Measurements from ENCODE around the gene KANSL1. TPM values are rescaled to one million over a fixed set of nuclear protein-coding genes. Genes with fewer than 3 reads are reported as not detected.

The KANSL1 gene
- total and polyA plus RNA-seq, 2 donors (not counting 1 experiment from before 2014, with no cell fraction given) = 8.4 to 78.6 TPM

DNA sequence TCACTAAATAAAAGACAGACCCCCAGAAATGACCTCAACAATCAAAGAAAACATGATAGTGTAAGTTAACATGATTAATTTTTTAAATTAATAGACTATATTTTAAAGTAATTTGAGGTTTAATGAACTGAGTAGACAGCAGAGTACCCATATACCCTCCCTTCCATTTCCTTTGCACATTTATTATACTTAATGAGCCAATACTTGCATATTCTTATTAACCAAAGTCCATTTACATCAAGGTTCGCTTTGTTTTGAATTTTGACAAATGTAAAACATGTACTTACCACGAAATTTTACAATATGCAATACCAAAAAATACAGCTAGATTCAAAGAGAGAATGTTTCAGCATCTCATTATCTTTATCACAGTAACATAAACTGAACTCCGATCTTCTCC, 72.7 kb downstream of the KANSL1 start:
- TF ChIP-seq, protein P1, sequence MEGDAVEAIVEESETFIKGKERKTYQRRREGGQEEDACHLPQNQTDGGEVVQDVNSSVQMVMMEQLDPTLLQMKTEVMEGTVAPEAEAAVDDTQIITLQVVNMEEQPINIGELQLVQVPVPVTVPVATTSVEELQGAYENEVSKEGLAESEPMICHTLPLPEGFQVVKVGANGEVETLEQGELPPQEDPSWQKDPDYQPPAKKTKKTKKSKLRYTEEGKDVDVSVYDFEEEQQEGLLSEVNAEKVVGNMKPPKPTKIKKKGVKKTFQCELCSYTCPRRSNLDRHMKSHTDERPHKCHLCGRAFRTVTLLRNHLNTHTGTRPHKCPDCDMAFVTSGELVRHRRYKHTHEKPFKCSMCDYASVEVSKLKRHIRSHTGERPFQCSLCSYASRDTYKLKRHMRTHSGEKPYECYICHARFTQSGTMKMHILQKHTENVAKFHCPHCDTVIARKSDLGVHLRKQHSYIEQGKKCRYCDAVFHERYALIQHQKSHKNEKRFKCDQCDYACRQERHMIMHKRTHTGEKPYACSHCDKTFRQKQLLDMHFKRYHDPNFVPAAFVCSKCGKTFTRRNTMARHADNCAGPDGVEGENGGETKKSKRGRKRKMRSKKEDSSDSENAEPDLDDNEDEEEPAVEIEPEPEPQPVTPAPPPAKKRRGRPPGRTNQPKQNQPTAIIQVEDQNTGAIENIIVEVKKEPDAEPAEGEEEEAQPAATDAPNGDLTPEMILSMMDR (conservative IDR thresholded peaks at IDR 0.05 in 1 of 2, IDR thresholded peaks at IDR 0.05 in 1 of 2; ENCODE audit: low read depth in 1 of 2, low read length in 2 of 2) = no peak
- no peak for TF ChIP-seq EZH2 (IDR thresholded peaks at IDR 0.05; ENCODE audit: low read length, missing control alignments)
- Histone ChIP-seq H3K79me2 (ENCODE audit: control insufficient read depth, insufficient read depth, low read length) (peaks cover 94% of the 10 kb centered on the region), H3K9me3 (ENCODE audit: control insufficient read depth, insufficient read depth, low read depth, low read length) (no peaks in the 10 kb centered on the region), H3K9ac (ENCODE audit: insufficient read depth, low read length) (no peak overlapping the region), H3K4me1 (ENCODE audit: control insufficient read depth, extremely low read depth, insufficient read depth, low read length) (peaks cover 3% of the 10 kb centered on the region), H3K27me3 (ENCODE audit: control insufficient read depth, insufficient read depth, low read length) (no peaks in the 10 kb centered on the region), H4K20me1 (ENCODE audit: control insufficient read depth, extremely low read depth, insufficient read depth, low read length) (peaks cover 8% of the 10 kb centered on the region), H3K36me3 (ENCODE audit: control insufficient read depth, insufficient read depth, low read length) (no peaks in the 10 kb centered on the region), H3K4me3 (replicated peaks in 1 of 4; ENCODE audit: control extremely low read depth in 1 of 4, insufficient read depth in 1 of 4, low read depth in 3 of 4, low read length in 4 of 4) (no peak overlapping the region), H2AFZ (ENCODE audit: low read length) (no peak overlapping the region), H3K27ac (ENCODE audit: insufficient read depth, low read length) (no peak overlapping the region), H3K4me2 (ENCODE audit: extremely low read depth, insufficient read depth, low read length) (no peak overlapping the region)
- no peak for DNase-seq (ENCODE audit: low read depth in 2 of 2)

DNA sequence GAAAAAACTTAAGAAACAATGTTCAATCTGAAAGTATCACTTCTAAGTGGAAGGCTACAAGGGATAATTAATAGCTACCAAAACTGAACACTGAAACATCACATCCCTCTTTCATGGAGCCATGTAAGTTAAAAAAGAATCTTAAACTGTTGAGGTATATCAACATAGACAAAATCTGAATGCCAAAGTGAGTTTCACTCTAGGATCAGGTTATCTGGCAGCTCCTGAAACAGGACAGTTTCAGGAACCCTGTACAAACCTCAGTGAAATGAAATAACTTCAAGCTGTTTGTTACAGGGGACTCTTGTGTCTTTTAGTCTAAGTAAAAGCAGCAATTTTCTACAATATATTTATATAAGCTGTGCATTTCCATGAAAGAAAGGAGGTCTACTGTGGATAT, 73.2 kb downstream of the KANSL1 start:
- no peak for TF ChIP-seq EZH2 (IDR thresholded peaks at IDR 0.05; ENCODE audit: low read length, missing control alignments)
- TF ChIP-seq, protein P1 (conservative IDR thresholded peaks at IDR 0.05 in 1 of 2, IDR thresholded peaks at IDR 0.05 in 1 of 2; ENCODE audit: low read depth in 1 of 2, low read length in 2 of 2) = no peak
- H3K27me3 ChIP-seq (ENCODE audit: control insufficient read depth, insufficient read depth, low read length) = no peaks in the 10 kb centered on the region
- H3K27ac ChIP-seq (ENCODE audit: insufficient read depth, low read length) = no peak overlapping the region
- no peaks in the 10 kb centered on the region for H3K36me3 ChIP-seq (ENCODE audit: control insufficient read depth, insufficient read depth, low read length)
- H4K20me1 ChIP-seq (ENCODE audit: control insufficient read depth, extremely low read depth, insufficient read depth, low read length) = peaks cover 6% of the 10 kb centered on the region
- H3K4me1 ChIP-seq (ENCODE audit: control insufficient read depth, extremely low read depth, insufficient read depth, low read length) = peaks cover 3% of the 10 kb centered on the region
- H3K79me2 ChIP-seq (ENCODE audit: control insufficient read depth, insufficient read depth, low read length) = peaks cover 93% of the 10 kb centered on the region
- no peak overlapping the region for H3K4me2 ChIP-seq (ENCODE audit: extremely low read depth, insufficient read depth, low read length)
- no peak for DNase-seq (ENCODE audit: low read depth in 2 of 2)
- no peak overlapping the region for H3K4me3 ChIP-seq (replicated peaks in 1 of 4; ENCODE audit: control extremely low read depth in 1 of 4, insufficient read depth in 1 of 4, low read depth in 3 of 4, low read length in 4 of 4)
- no peak overlapping the region for H3K9ac ChIP-seq (ENCODE audit: insufficient read depth, low read length)
- H2AFZ ChIP-seq (ENCODE audit: low read length) = no peak overlapping the region
- H3K9me3 ChIP-seq (ENCODE audit: control insufficient read depth, insufficient read depth, low read depth, low read length) = no peaks in the 10 kb centered on the region

DNA sequence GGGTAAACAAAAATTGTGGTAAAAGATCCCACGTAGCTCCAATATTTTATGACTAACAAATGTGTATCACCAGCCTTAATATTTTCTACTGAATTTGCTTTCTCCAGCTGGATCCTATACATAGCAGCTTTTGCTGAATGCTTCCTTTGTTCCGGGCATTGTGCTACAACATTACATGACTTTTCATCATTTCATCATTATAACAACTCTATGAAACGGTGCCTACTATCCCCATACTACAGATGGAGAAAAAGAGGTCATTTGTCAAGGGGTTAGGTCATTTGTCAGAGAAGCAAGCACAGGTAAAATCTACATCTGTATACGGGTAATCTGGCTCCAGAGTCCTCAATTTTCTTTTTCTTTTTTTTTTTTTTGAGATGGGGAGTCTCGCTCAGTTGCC, 74.3 kb downstream of the KANSL1 start:
- Histone ChIP-seq H3K27me3 (ENCODE audit: control insufficient read depth, insufficient read depth, low read length) (no peaks in the 10 kb centered on the region), H3K27ac (ENCODE audit: insufficient read depth, low read length) (no peak overlapping the region), H3K9me3 (ENCODE audit: control insufficient read depth, insufficient read depth, low read depth, low read length) (no peaks in the 10 kb centered on the region), H3K9ac (ENCODE audit: insufficient read depth, low read length) (no peak overlapping the region), H3K4me1 (ENCODE audit: control insufficient read depth, extremely low read depth, insufficient read depth, low read length) (peaks cover 3% of the 10 kb centered on the region), H3K79me2 (ENCODE audit: control insufficient read depth, insufficient read depth, low read length) (peaks cover 92% of the 10 kb centered on the region), H3K4me3 (replicated peaks in 1 of 4; ENCODE audit: control extremely low read depth in 1 of 4, insufficient read depth in 1 of 4, low read depth in 3 of 4, low read length in 4 of 4) (no peak overlapping the region), H3K4me2 (ENCODE audit: extremely low read depth, insufficient read depth, low read length) (no peak overlapping the region), H3K36me3 (ENCODE audit: control insufficient read depth, insufficient read depth, low read length) (no peaks in the 10 kb centered on the region), H4K20me1 (ENCODE audit: control insufficient read depth, extremely low read depth, insufficient read depth, low read length) (peaks cover 6% of the 10 kb centered on the region), H2AFZ (ENCODE audit: low read length) (no peak overlapping the region)
- TF ChIP-seq EZH2 (IDR thresholded peaks at IDR 0.05; ENCODE audit: low read length, missing control alignments) = no peak
- TF ChIP-seq, protein P1 (conservative IDR thresholded peaks at IDR 0.05 in 1 of 2, IDR thresholded peaks at IDR 0.05 in 1 of 2; ENCODE audit: low read depth in 1 of 2, low read length in 2 of 2) = no peak
- DNase-seq (ENCODE audit: low read depth in 2 of 2) = peak in 1 of 2 donors; percentile 50

All from fibroblast of lung (primary cell).